VCaP (cell line): ENCODE data around the gene KIAA1328.
"Not testable (repeated sequence)": the region's sequence is repeated elsewhere in the genome, so short reads cannot be mapped to it uniquely, and the experiment has no call there.

Experiments used
- H3K27ac ChIP-seq: fragments of 450-650 bp; 2 replicates; pipeline ENCODE4 v1.5.1; 2017
- CTCF ChIP-seq: fragments of 450-650 bp; conservative IDR thresholded peaks from 2 replicates; pipeline ENCODE4 v1.5.1; 2017; ENCODE audit warnings: mild to moderate bottlenecking, moderate library complexity

Gene KIAA1328

GRCh38 chr18:37163119-37163518 lies 334.2 kb downstream of the KIAA1328 start:
- TF ChIP-seq CTCF: no peak
- no peak overlapping the region for H3K27ac ChIP-seq

DNA sequence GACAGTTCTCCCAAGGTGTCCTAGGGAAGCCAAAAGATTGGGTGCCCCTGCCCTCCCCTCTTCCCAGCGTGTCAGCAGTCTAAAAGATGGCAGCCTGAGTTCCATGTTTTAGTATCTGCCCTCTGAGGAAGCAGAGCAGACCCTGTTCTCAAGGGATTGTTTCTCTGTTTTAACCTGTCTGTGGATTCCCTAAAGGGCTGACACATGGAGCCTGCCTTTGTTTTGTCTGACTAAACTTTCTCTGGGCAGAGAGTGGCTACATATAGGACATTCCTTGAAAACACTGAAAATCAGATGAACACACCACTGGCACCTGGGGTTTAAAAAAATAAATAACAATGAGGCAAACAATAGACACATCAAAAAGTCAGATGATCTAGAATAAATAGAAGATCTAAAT lies 337.6 kb downstream of the KIAA1328 start:
- TF ChIP-seq CTCF: no peak
- no peak overlapping the region for H3K27ac ChIP-seq

DNA sequence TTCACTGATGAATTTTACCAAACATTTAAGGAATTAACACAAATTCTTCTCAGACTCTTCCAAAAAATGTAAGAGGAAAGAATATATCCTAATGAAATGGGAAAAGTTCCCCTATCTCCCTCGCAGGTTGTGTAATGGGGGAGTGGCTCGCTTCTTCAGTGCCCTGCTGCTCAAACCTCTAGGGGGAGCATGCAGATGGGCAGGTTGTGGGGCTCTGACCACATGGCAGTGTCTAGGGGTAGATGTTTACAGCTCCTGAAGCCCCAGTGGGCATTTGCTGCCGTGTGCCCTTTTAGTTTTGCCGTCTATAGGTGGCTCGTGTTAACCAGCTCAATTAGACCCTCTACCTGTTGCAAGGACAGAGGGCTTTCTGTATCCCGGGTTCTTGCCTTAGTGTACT lies 338.0 kb downstream of the KIAA1328 start:
- not testable (repeated sequence) for H3K27ac ChIP-seq

- no peak for TF ChIP-seq CTCF
- no peak overlapping the region for H3K27ac ChIP-seq
These were observed 342.1 kb downstream of the KIAA1328 start for GRCh38 chr18:37170984-37171383.

- no peak for TF ChIP-seq CTCF
- H3K27ac ChIP-seq: no peak overlapping the region
These were observed 344.5 kb downstream of the KIAA1328 start for GRCh38 chr18:37173384-37173783.

DNA sequence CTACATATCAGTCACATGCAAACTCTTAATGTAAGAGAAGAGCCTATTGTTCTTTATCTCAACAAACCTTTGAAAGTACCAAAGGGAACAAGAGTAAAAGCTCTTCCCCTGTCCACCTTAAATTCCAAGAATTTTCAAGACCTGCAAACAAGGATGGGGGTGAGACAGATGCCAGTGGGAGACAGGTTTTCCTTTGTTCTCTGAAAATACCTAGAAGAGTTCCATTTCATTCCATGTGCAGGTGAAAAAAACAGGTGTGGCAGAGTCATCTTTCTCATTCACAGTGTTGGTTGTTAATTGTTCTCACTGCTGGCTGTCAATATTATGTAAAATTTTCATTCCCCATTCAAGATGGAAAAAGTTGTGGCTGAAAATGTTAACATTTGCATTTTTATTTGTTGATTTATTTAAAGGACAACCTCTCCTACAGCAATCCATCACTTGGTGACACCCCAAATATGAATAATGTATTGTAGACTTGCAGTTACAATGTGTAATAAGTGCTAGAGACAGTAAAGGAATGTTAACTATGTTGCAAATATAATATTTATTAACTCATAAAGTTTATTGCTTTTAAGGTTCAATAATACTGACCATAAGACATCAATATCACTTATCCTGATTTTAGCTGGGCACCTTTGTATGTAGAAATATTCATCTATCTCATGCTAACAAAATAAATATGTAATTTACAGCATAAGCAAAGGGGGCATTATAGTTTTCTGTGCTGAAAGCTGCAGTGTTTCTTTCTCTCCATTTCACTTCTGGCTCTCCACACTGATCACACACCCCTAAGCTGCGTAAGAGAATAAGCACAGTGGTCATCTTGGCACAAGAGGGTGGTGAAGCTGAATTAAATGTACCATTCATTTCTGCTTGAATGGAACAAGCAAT lies 347.0 kb downstream of the KIAA1328 start:
- TF ChIP-seq CTCF: no peak
- H3K27ac ChIP-seq: no peak overlapping the region

- no peak overlapping the region for H3K27ac ChIP-seq
- TF ChIP-seq CTCF: no peak
These were observed 347.7 kb downstream of the KIAA1328 start for GRCh38 chr18:37176621-37176934.

GRCh38 chr18:37179384-37179783 lies 350.5 kb downstream of the KIAA1328 start:
- H3K27ac ChIP-seq: no peak overlapping the region
- TF ChIP-seq CTCF: no peak
